Activated CD8-positive, alpha-beta memory T cell treated with anti-CD3 and anti-CD28 coated beads, Interleukin-2, amount 50 U/mL, for 24 hours (primary cell): ENCODE measurements around the gene KCNAB2.
"Not testable (repeated sequence)": the region's sequence is repeated elsewhere in the genome, so short reads cannot be mapped to it uniquely, and the experiment has no call there.

ENCODE experiments used
- DNase-seq: peaks from one replicate; pipeline ENCODE4 v3.0.0-alpha.2; 2020; ENCODE audit errors: extremely low read depth

KCNAB2 gene

GRCh38 chr1:6010554-6010953 lies 35.1 kb upstream of the KCNAB2 start:
- DNase-seq, result no peak

- DNase-seq, result no peak
Observed at GRCh38 chr1:6011161-6011945, 34.3 kb upstream of the KCNAB2 start.

GRCh38 chr1:6011946-6012258 lies 33.8 kb upstream of the KCNAB2 start:
- no peak for DNase-seq

GRCh38 chr1:6012529-6013318 lies 33.0 kb upstream of the KCNAB2 start:
- no peak for DNase-seq

GRCh38 chr1:6013491-6013890 lies 32.2 kb upstream of the KCNAB2 start:
- DNase-seq, result no peak

GRCh38 chr1:6014130-6014999 lies 31.3 kb upstream of the KCNAB2 start:
- no peak for DNase-seq

GRCh38 chr1:6016191-6016865 lies 29.4 kb upstream of the KCNAB2 start:
- DNase-seq, result no peak

GRCh38 chr1:6017654-6018053 lies 28.0 kb upstream of the KCNAB2 start:
- DNase-seq, result not testable (repeated sequence)

GRCh38 chr1:6019166-6019845 lies 26.4 kb upstream of the KCNAB2 start:
- no peak for DNase-seq

- no peak for DNase-seq
Observed at GRCh38 chr1:6022193-6022592, 23.5 kb upstream of the KCNAB2 start.

GRCh38 chr1:6023346-6023745 lies 22.3 kb upstream of the KCNAB2 start:
- no peak for DNase-seq

- DNase-seq, result no peak
Observed at GRCh38 chr1:6024376-6024775, 21.3 kb upstream of the KCNAB2 start.

GRCh38 chr1:6025269-6026094 lies 20.2 kb upstream of the KCNAB2 start:
- no peak for DNase-seq

- DNase-seq, result peak; percentile 87
Observed at GRCh38 chr1:6026095-6026809, 19.4 kb upstream of the KCNAB2 start.

- DNase-seq, result no peak
Observed at GRCh38 chr1:6027591-6027990, 18.1 kb upstream of the KCNAB2 start.

- DNase-seq, result peak; percentile 28
Observed at GRCh38 chr1:6028042-6028850, 17.4 kb upstream of the KCNAB2 start.

- no peak for DNase-seq
Observed at GRCh38 chr1:6029351-6029750, 16.3 kb upstream of the KCNAB2 start.

GRCh38 chr1:6030132-6030531 lies 15.6 kb upstream of the KCNAB2 start:
- no peak for DNase-seq
